K562 (cell line): ENCODE data around the gene RGS14. TPM values are rescaled to one million over a fixed set of nuclear protein-coding genes. Genes with fewer than 3 reads are reported as not detected.
A peak's percentile ranks its signal among the peaks of the same experiment; 100 is the strongest.

Source experiments
- CBFB ChIP-seq: sonication (generic); formaldehyde crosslinking; IDR thresholded peaks from 2 replicates; pipeline ENCODE4 v1.4.0; 2020; ENCODE audit warnings: mild to moderate bottlenecking, missing genetic modification reagents
- E2F6 ChIP-seq, 2 experiments: IDR thresholded peaks; 2 replicates each; pipeline ENCODE4 v1.6.1; 2011; ENCODE audit warnings: borderline replicate concordance in 1 of 2, control low read depth in 1 of 2, low read depth in 1 of 2, low read length in 1 of 2, mild to moderate bottlenecking in 1 of 2, mixed read lengths in 1 of 2, moderate library complexity in 1 of 2; ENCODE audit not compliant: insufficient read depth in 1 of 2, insufficient read length in 1 of 2, poor library complexity in 1 of 2, severe bottlenecking in 1 of 2; ENCODE audit errors: extremely low read depth in 1 of 2
- EHMT2 ChIP-seq: fragments of 450-650 bp; IDR thresholded peaks from 2 replicates; pipeline ENCODE4 v1.6.1; 2018; ENCODE audit warnings: antibody characterized with exemption
- HNRNPK ChIP-seq: fragments of 200-400 bp; formaldehyde crosslinking; IDR thresholded peaks from one replicate; pipeline ENCODE4 v1.6.1; 2018; ENCODE audit warnings: mild to moderate bottlenecking, low read depth, low read length; ENCODE audit not compliant: poor library complexity, severe bottlenecking
- KLF1 ChIP-seq: fragments of 450-650 bp; IDR thresholded peaks from 2 replicates; pipeline ENCODE4 v1.6.1; 2016; ENCODE audit warnings: missing genetic modification characterization, missing compliant biosample characterization
- MEIS2 ChIP-seq: fragments of 450-650 bp; IDR thresholded peaks from 2 replicates; pipeline ENCODE4 v1.6.1; 2014; ENCODE audit warnings: mild to moderate bottlenecking; ENCODE audit not compliant: partially characterized antibody
- SUPT5H ChIP-seq: fragments of 450-650 bp; IDR thresholded peaks from 2 replicates; pipeline ENCODE4 v1.6.1; 2016
- UBTF ChIP-seq, 2 experiments: IDR thresholded peaks; 2 replicates each; pipeline ENCODE4 v1.6.1; 2012; ENCODE audit warnings: improper control_type of control experiment in 2 of 2, low read depth in 2 of 2, low read length in 2 of 2, borderline replicate concordance in 1 of 2
- ZEB2 ChIP-seq: fragments of 450-650 bp; IDR thresholded peaks from 2 replicates; pipeline ENCODE4 v1.6.1; 2016
- ZFPM2 ChIP-seq: fragments of 250-450 bp; sonication (Bioruptor Pico); IDR thresholded peaks from 2 replicates; pipeline ENCODE4 v1.5.1; 2022; ENCODE audit warnings: mild to moderate bottlenecking
- ZNF395 ChIP-seq: fragments of 200-800 bp; sonication (Bioruptor generic); IDR thresholded peaks from 2 replicates; pipeline ENCODE4 v1.6.1; 2017; ENCODE audit warnings: missing genetic modification characterization, missing compliant biosample characterization
- ZNF445 ChIP-seq: fragments of 250-450 bp; sonication (Bioruptor Pico); IDR thresholded peaks from 2 replicates; pipeline ENCODE4 v1.4.0; 2020; ENCODE audit warnings: low read depth, mild to moderate bottlenecking, moderate library complexity
- ZNF740 ChIP-seq, 3 experiments: fragments of 200-800 bp in 1 of 3; sonication (Bioruptor generic) in 1 of 3; sonication (generic) in 1 of 3; formaldehyde crosslinking in 1 of 3; IDR thresholded peaks; 2 replicates each; pipeline versions ENCODE4 v1.6.1 to v1.8.0; 2016 to 2022; ENCODE audit warnings: mild to moderate bottlenecking in 2 of 3, missing compliant biosample characterization in 2 of 3, missing genetic modification characterization in 2 of 3, missing genetic modification reagents in 1 of 3
- polyA plus RNA-seq, 8 experiments: library from polyadenylated mRNA; depleted of rRNA in 4 of 8; stranded (reverse) in 5 of 8; unstranded in 3 of 8; fragments of >200 nt; fragmentation: Nextera tagmentation in 2 of 8; fragmentation: Illumina TruSeq in 1 of 8; extraction: Ambion mirVana in 2 of 8; extraction: Trizol in 1 of 8; gene quantifications; 2 replicates each; pipeline versions ENCODE4 v1.2.1 to v1.2.3, GENCODE V29; 2011 to 2014; ENCODE audit warnings: inconsistent platforms in 1 of 8, missing spikeins in 1 of 8
- total RNA-seq, 7 experiments: library from RNA; depleted of rRNA in 6 of 7; stranded (reverse); fragments of >200 nt in 6 of 7; fragmentation: Illumina TruSeq in 2 of 7; extraction: Trizol in 2 of 7; gene quantifications; 2 replicates each; pipeline versions ENCODE4 v1.2.1 to v1.2.3, GENCODE V29; 2011 to 2021; ENCODE audit warnings: low replicate concordance in 1 of 7
- TF ChIP-seq, protein P1 (sequence below): fragments of 450-650 bp; formaldehyde crosslinking; IDR thresholded peaks from 2 replicates; pipeline ENCODE4 v1.4.0; 2020; ENCODE audit warnings: mild to moderate bottlenecking, moderate library complexity
- TF ChIP-seq, protein P2 (sequence below): IDR thresholded peaks from 2 replicates; pipeline ENCODE4 v1.6.1; 2014; ENCODE audit warnings: antibody characterized with exemption
- TF ChIP-seq, protein P3 (sequence below): sonication (generic); formaldehyde crosslinking; IDR thresholded peaks from 2 replicates; pipeline ENCODE4 v1.9.0; 2022; ENCODE audit warnings: mild to moderate bottlenecking, missing genetic modification reagents

RGS14 gene
- total and polyA plus RNA-seq, 9 of the 15 experiments (the other 6 are each of a cell fraction or from before 2014, with no cell fraction given) = 0.28 to 75.9 (median 34.5) TPM

GRCh38 chr5:177366528-177367322 is 9.0 kb downstream of the RGS14 start (continued):
- TF ChIP-seq, protein P1, sequence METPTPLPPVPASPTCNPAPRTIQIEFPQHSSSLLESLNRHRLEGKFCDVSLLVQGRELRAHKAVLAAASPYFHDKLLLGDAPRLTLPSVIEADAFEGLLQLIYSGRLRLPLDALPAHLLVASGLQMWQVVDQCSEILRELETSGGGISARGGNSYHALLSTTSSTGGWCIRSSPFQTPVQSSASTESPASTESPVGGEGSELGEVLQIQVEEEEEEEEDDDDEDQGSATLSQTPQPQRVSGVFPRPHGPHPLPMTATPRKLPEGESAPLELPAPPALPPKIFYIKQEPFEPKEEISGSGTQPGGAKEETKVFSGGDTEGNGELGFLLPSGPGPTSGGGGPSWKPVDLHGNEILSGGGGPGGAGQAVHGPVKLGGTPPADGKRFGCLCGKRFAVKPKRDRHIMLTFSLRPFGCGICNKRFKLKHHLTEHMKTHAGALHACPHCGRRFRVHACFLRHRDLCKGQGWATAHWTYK = peak; percentile 16; the same call in 1 of the 2 replicates
- TF ChIP-seq, protein P2, sequence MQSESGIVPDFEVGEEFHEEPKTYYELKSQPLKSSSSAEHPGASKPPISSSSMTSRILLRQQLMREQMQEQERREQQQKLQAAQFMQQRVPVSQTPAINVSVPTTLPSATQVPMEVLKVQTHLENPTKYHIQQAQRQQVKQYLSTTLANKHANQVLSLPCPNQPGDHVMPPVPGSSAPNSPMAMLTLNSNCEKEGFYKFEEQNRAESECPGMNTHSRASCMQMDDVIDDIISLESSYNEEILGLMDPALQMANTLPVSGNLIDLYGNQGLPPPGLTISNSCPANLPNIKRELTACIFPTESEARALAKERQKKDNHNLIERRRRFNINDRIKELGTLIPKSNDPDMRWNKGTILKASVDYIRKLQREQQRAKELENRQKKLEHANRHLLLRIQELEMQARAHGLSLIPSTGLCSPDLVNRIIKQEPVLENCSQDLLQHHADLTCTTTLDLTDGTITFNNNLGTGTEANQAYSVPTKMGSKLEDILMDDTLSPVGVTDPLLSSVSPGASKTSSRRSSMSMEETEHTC = 0 out of 2 replicates have a peak, but pooled peaks have one; percentile 7
- no peak for TF ChIP-seq CBFB
- TF ChIP-seq HNRNPK = no peak
- TF ChIP-seq SUPT5H = peak; percentile 80
- TF ChIP-seq, protein P3, sequence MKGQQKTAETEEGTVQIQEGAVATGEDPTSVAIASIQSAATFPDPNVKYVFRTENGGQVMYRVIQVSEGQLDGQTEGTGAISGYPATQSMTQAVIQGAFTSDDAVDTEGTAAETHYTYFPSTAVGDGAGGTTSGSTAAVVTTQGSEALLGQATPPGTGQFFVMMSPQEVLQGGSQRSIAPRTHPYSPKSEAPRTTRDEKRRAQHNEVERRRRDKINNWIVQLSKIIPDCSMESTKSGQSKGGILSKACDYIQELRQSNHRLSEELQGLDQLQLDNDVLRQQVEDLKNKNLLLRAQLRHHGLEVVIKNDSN (CRISPR knock-in tag) = no peak
- peak in 1 of 2 experiments; percentile 30 for TF ChIP-seq E2F6 (IDR thresholded peaks at IDR 0.05; ENCODE audit: borderline replicate concordance in 1 of 2, extremely low read depth in 1 of 2, insufficient read depth in 1 of 2, insufficient read length in 1 of 2, low read depth in 1 of 2, low read length in 1 of 2, poor library complexity in 1 of 2, severe bottlenecking in 1 of 2)
- TF ChIP-seq KLF1 (tag) = no peak
- no peak for TF ChIP-seq ZNF445 (CRISPR knock-in tag)
- TF ChIP-seq ZNF740 (CRISPR knock-in tag; IDR thresholded peaks at IDR 0.05) = no peak
- TF ChIP-seq ZNF740 (tag; IDR thresholded peaks at IDR 0.05) = peak in 1 of 2 experiments; percentile 70; a peak in 1 of 4 replicates
- no peak for TF ChIP-seq MEIS2
- TF ChIP-seq ZNF395 (CRISPR knock-in tag) = peak; percentile 84
- peak; percentile 32 to 46; a peak in 2 of 4 replicates for TF ChIP-seq UBTF (IDR thresholded peaks at IDR 0.05; ENCODE audit: borderline replicate concordance in 1 of 2, low read depth in 2 of 2, low read length in 2 of 2)
- no peak for TF ChIP-seq ZEB2
- no peak for TF ChIP-seq EHMT2
- no peak for TF ChIP-seq ZFPM2 (CRISPR knock-in tag)
